Thyroid gland (tissue), 4 donors: ENCODE results near the gene PLPP1.

Experiments used
- POLR2A ChIP-seq, 2 donors: fragments of 450-650 bp; IDR thresholded peaks; one replicate each; pipeline ENCODE4 v1.6.1; 2017; ENCODE audit warnings: antibody characterized with exemption in 2 of 2, mild to moderate bottlenecking in 2 of 2, moderate library complexity in 1 of 2
- TF ChIP-seq, protein P1 (sequence below), 6 experiments: fragments of 200-600 bp in 3 of 6; fragments of 450-650 bp in 3 of 6; sonication (generic) in 3 of 6; IDR thresholded peaks; one replicate each; pipeline ENCODE4 v1.5.1; 2016 to 2019; ENCODE audit warnings: antibody characterized with exemption in 6 of 6, mild to moderate bottlenecking in 2 of 6, inconsistent platforms in 1 of 6, moderate library complexity in 1 of 6

- TF ChIP-seq, protein P1, sequence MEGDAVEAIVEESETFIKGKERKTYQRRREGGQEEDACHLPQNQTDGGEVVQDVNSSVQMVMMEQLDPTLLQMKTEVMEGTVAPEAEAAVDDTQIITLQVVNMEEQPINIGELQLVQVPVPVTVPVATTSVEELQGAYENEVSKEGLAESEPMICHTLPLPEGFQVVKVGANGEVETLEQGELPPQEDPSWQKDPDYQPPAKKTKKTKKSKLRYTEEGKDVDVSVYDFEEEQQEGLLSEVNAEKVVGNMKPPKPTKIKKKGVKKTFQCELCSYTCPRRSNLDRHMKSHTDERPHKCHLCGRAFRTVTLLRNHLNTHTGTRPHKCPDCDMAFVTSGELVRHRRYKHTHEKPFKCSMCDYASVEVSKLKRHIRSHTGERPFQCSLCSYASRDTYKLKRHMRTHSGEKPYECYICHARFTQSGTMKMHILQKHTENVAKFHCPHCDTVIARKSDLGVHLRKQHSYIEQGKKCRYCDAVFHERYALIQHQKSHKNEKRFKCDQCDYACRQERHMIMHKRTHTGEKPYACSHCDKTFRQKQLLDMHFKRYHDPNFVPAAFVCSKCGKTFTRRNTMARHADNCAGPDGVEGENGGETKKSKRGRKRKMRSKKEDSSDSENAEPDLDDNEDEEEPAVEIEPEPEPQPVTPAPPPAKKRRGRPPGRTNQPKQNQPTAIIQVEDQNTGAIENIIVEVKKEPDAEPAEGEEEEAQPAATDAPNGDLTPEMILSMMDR (IDR thresholded peaks at IDR 0.05) = no peak
- TF ChIP-seq POLR2A (IDR thresholded peaks at IDR 0.05) = no peak
Measured at GRCh38 chr5:55377810-55378209, 157.0 kb downstream of the PLPP1 start.
